ENCODE results near the gene TOPAZ1.

- TF ChIP-seq REST (IDR thresholded peaks at IDR 0.05; ENCODE audit: insufficient read depth in 1 of 2, low read depth in 2 of 2, low read length in 1 of 2): no peak
- TF ChIP-seq CTCF (IDR thresholded peaks at IDR 0.05): no peak
- TF ChIP-seq POLR2AphosphoS5 (IDR thresholded peaks at IDR 0.05; ENCODE audit: low read depth, low read length): no peak
- no peak for TF ChIP-seq SIN3A (IDR thresholded peaks at IDR 0.05; ENCODE audit: borderline replicate concordance, insufficient read depth, low read depth, low read length)
Measured at GRCh38 chr3:44236485-44236908, 5.2 kb upstream of the TOPAZ1 start.
